GM19372 (cell line): ENCODE data around the gene EIF4E2.
"Not testable (repeated sequence)": the region's sequence is repeated elsewhere in the genome, so short reads cannot be mapped to it uniquely, and the experiment has no call there.

Experiments
- ATAC-seq: cut with Tn5 transposase; IDR thresholded peaks from one replicate; pipeline ENCODE4 v1.9.1; 2021; ENCODE audit warnings: mild to moderate bottlenecking, low read depth, moderate library complexity; ENCODE audit not compliant: unreplicated experiment

The EIF4E2 gene

DNA sequence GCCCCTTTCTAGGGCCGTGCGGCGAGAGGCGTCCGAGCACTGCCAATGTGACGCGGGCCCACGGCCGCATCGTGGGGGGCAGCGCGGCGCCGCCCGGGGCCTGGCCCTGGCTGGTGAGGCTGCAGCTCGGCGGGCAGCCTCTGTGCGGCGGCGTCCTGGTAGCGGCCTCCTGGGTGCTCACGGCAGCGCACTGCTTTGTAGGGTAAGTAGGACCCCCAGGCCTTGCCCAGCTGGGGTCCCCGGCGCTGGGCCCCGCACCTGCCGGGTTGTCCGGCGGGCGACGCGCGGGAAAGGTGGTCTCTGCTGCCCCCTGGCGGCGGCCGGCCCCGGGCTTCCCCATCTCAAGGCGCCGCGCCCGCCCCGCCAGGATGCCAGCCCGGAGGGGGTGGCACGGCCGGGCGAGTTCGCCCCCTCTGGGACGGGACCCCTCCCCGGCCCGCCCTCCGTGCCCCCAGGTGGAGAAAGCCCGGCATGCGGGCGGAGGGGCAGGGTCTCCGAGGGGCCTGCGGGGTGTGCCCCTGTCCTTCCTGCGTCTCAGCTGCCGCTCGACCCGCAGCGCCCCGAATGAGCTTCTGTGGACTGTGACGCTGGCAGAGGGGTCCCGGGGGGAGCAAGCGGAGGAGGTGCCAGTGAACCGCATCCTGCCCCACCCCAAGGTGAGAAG lies 28.4 kb upstream of the EIF4E2 start:
- ATAC-seq = no peak

DNA sequence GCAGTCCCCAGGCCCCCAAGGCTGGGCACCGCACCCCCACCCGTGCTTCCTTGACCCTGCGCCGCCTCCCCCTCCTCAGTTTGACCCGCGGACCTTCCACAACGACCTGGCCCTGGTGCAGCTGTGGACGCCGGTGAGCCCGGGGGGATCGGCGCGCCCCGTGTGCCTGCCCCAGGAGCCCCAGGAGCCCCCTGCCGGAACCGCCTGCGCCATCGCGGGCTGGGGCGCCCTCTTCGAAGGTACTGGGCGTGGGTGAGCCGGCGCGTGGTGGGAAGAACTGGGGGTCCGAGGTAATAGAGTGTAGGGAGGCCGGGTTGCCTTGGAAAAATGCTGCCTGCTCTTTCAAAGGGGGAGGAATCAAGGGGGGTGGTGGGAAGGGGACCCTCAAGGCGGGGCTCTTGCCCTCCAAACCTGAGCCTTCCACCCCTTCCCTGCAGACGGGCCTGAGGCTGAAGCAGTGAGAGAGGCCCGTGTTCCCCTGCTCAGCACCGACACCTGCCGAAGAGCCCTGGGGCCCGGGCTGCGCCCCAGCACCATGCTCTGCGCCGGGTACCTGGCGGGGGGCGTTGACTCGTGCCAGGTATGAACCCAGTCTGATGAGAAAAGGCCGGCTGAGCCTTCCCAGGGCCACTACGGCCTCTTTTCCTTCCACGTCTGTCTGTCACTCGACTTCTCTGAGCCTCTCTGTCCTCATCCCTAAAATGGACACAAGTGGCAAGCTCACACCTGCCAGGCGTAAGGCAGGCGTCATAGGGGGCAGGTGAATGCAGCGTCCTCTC lies 27.7 kb upstream of the EIF4E2 start:
- ATAC-seq = no peak

DNA sequence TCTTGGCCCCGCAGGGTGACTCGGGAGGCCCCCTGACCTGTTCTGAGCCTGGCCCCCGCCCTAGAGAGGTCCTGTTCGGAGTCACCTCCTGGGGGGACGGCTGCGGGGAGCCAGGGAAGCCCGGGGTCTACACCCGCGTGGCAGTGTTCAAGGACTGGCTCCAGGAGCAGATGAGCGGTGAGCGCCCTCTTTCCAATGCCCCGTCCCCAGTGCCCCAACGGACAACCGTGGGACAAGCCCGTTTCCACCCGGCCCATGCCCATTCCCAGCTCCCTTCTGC lies 27.1 kb upstream of the EIF4E2 start:
- no peak for ATAC-seq

DNA sequence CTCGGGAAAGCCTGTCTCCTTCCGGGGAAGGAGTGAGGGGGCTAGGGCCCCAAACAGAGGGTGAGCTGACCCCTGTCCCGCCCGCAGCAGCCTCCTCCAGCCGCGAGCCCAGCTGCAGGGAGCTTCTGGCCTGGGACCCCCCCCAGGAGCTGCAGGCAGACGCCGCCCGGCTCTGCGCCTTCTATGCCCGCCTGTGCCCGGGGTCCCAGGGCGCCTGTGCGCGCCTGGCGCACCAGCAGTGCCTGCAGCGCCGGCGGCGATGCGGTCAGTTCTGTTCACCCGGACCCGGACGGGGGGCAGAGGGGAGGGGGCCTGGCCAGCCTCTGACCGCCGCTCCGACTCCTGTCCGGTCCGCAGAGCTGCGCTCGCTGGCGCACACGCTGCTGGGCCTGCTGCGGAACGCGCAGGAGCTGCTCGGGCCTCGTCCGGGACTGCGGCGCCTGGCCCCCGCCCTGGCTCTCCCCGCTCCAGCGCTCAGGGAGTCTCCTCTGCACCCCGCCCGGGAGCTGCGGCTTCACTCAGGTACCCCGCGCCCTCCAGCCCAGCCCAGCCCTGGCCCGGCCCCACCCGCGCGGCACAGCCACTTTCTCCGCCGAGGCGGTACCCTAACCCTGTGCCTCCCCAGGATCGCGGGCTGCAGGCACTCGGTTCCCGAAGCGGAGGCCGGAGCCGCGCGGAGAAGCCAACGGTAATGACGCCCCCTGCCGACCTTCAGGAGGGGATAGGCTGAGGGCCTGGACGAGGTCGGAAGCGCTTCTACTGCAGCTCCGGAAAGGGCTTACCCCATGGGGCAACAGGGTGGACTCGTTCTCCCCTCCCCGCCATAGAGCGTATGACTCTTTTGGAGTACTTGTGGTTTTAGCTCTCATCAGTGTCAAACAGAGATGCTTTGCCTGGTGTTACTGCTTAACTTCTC lies 26.5 kb upstream of the EIF4E2 start:
- no peak for ATAC-seq

DNA sequence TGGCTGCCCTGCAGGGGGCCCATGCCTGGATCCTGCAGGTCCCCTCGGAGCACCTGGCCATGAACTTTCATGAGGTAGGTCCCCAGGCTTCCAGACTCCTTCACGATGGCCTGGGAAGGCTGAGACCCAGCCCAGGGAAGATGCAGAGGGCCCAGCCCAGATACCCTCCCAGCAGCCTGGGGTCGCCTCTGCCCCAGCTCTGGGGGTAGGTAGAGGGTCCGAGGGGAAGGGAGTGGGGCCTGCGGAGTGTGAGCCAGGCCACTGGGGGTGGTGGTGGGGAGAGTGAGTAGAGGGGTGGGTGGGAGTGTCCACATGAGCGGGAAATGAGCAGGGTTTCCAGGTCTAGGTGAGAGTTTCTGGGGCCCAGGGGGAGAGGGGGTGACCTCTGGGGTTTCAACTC lies 25.7 kb upstream of the EIF4E2 start:
- no peak for ATAC-seq

DNA sequence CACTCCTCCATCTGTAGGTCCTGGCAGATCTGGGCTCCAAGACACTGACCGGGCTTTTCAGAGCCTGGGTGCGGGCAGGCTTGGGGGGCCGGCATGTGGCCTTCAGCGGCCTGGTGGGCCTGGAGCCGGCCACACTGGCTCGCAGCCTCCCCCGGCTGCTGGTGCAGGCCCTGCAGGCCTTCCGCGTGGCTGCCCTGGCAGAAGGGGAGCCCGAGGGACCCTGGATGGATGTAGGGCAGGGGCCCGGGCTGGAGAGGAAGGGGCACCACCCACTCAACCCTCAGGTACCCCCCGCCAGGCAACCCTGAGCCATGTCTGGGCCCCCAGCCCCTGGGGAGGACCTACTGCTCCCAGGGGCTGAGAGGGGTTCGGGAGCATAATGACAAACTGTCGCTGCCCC lies 25.3 kb upstream of the EIF4E2 start:
- no peak for ATAC-seq

DNA sequence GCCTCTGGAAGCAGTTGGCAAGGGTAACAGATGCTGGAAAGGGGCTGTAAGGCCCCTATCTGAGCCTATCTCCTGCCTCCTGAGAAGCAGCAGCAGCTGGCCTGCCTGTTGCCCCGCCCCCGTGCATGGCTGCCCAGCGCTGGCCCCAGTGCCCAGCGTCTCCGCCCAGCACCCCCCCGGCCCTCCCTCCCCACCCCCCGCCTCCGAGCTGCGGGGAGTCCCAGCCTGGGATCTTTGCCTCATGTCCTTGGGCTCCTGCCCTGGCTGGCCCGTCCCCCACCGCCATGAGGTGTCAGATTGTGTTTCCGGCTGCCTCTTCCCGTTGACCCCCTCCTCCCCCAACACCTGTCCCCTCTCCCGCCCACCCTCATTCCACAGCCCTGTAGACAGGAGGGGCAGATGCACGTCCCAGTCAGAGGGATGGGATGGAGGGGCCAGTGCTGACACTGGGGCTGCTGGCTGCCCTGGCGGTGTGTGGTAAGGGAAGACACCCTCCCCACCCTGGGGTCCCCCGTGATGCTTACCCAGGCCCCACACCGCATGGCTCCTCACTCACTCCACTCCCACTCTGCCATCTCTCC lies 24.6 kb upstream of the EIF4E2 start, which contains the start of gene CHRND:
Gene CHRND (plus strand): TSS at position 370 of the 581 bp plus-strand sequence. CDS start 56 bp downstream, at position 426.
- ATAC-seq = no peak

GRCh38 chr2:232526372-232526941 lies 24.0 kb upstream of the EIF4E2 start:
- ATAC-seq = no peak

DNA sequence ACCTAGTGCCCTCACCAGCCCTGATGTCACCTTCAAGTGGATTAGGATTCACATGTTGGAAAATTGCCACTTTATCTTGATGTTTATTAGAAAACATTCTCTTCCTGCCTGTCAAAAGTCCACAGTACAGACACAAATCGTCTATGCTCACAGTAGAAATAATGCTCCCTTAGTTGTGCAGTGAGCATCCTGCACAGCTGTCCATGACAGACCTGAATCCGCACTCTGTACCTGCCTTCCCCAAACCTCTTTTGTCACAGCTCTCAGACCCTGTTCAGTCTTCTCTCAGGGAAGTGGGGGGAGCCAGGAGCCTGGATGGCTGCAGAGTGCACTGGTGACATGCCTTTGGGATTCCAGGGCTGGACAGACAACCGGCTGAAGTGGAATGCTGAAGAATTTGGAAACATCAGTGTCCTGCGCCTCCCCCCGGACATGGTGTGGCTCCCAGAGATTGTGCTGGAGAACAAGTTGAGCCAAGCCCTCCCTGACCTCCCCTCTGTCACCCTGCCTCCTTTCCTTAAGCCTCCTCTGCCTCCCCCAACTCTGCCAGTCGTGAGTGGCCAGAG lies 22.5 kb upstream of the EIF4E2 start:
- no peak for ATAC-seq

- ATAC-seq = no peak
These were observed 21.6 kb upstream of the EIF4E2 start for GRCh38 chr2:232528746-232529460.

GRCh38 chr2:232529806-232530547 lies 20.5 kb upstream of the EIF4E2 start:
- ATAC-seq = no peak

DNA sequence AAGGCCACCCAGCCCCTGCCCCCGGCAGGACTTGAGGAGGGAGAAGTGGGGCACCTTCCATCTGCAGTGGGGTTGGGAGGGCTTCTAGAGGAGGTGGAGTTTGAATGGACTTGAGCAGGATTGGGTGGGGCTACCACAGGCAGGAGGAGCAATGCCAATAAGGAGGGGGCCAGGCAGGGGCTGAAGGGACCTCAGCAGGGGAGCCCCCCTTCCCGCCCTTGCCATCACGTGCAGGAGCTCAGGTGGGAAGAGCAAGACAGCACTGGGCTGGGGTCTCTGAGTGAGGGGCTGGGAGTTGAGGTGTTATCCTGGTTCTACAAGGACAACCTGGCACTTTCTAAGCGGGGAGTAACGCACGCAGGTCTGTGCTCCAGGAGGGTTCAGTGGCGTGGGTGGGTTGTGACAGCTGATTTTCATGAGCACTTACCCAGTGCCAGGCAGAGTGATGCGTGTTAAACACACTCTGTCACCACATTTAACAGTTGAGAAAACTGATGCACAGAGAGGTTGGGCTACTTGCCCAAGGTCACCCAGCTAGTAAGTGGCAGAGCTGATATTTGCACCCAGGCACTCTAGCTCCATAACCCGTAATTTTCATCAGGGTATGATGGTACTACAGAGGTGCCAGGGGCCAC lies 19.7 kb upstream of the EIF4E2 start:
- ATAC-seq = no peak

DNA sequence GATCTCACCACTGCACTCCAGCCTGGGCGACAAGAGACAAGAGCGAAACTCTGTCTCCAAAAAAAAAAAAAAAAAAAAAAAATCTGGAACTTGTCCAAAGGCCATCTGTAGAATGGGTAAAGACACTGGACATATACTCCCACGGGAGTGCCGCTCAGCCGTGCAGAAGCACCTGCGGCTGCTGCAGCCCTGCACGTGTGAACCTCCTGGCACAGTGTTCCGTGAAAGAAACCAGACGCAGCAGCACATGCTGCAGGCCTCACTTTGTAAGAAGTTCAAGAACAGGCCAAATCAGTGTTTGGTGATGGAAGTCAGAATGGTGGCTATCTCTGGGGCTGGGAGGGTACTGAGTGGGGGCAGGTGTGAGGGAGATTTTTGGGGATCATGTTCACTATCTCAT lies 18.1 kb upstream of the EIF4E2 start:
- no peak for ATAC-seq

DNA sequence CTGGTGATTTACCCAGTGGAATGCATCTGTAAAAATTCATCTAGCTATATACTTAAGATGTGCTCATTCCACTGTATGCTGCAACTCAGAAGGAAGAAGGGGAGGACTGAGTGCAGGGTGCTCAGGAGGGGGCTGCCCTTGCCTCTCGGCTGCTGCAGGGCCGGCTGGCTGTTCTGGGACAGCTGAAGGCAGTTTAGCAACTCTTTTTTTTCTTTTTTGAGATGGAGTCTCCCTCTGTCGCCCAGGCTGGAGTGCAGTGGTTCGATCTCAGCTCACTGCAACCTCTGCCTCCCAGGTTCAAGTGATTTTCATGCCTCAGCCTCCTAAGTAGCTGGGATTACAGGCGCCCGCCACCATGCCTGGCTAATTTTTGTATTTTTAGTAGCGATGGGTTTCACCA lies 17.7 kb upstream of the EIF4E2 start:
- not testable (repeated sequence) for ATAC-seq

DNA sequence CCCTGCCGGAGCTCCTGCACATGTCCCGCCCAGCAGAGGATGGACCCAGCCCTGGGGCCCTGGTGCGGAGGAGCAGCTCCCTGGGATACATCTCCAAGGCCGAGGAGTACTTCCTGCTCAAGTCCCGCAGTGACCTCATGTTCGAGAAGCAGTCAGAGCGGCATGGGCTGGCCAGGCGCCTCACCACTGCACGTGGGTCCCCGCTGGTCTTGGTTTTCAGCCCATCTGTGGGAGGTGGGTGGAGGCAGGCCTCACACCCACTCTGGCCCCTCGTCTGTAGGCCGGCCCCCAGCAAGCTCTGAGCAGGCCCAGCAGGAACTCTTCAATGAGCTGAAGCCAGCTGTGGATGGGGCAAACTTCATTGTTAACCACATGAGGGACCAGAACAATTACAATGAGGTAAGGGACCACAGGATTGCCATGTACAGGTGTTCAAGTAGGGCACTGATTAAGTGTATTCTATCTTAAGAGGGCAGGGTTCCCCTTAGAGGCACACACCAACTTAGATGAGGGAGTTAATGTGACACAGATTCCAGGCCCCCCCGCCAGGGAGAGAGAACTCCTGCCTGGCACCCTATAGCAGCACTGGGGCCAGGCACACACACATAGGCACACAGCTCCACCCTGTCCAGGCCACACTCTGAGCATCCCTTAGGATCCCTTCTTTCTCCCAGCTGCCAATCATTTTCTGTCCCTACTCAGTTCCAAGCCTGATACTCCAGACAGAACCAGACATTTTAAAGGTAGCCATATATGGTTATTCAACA lies 16.4 kb upstream of the EIF4E2 start:
- no peak for ATAC-seq

DNA sequence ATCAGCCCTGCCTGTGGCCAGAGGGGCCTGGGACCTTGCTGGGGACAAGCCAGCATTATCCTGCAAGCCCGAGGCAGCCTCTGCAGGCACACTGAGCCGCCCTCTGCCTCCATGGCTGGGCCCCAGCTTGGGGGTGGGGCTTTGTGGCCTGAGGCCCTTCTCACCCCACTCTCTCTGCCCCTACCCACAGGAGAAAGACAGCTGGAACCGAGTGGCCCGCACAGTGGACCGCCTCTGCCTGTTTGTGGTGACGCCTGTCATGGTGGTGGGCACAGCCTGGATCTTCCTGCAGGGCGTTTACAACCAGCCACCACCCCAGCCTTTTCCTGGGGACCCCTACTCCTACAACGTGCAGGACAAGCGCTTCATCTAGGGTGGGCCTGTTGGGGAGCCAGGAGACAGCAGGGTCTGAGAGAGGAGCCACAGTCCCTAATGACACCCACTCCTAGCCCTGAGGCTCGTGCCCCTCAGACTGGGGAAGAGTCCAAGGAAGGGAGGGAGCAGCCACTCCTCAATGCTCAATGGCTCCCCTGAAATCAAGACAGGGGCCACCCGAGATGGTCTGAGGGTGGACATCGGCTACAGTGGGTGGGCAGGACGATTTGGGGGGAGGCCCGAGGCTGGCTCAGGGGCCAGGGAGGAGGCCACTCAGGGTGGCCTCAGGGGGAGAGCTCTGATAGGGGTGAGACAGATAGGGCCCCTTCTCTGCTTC lies 15.4 kb upstream of the EIF4E2 start:
- no peak for ATAC-seq
